Measurements from ENCODE around the gene STOML1.

The STOML1 gene

GRCh38 chr15:73928971-73929627 lies 63.0 kb downstream of the STOML1 start:
- DNase-seq (ENCODE audit: low spot score): no peak
